GM12891 (cell line): ENCODE data around the gene LRIG1.

ENCODE experiments used
- POLR2A ChIP-seq: IDR thresholded peaks from 2 replicates; pipeline ENCODE4 v1.6.1; 2011; ENCODE audit warnings: low read depth, low read length, control low read depth
- POLR2AphosphoS5 ChIP-seq: IDR thresholded peaks from 2 replicates; pipeline ENCODE4 v1.6.1; 2011; ENCODE audit warnings: low read depth, low read length, control low read depth
- SPI1 ChIP-seq: IDR thresholded peaks from 2 replicates; pipeline ENCODE4 v1.6.1; 2011; ENCODE audit warnings: low read depth, low read length, control low read depth
- TAF1 ChIP-seq: IDR thresholded peaks from 2 replicates; pipeline ENCODE4 v1.6.1; 2011; ENCODE audit warnings: low read depth, low read length, control low read depth

GRCh38 chr3:66451766-66452165 is 49.1 kb downstream of the LRIG1 start:
- TF ChIP-seq POLR2A: no peak
- TF ChIP-seq POLR2AphosphoS5: no peak
- no peak for TF ChIP-seq SPI1
- TF ChIP-seq TAF1: no peak
